AG10803 (cell line): ENCODE measurements around the gene FNIP1.

Experiments used
- DNase-seq: peaks from one replicate; pipeline ENCODE4 v3.0.0; 2010; ENCODE audit warnings: low read depth
- H3K4me3 ChIP-seq: 2 replicates; pipeline ENCODE4 v1.5.1; 2011; ENCODE audit warnings: mild to moderate bottlenecking, low read length, control low read depth
- CTCF ChIP-seq: conservative IDR thresholded peaks from 2 replicates; pipeline ENCODE4 v1.5.1; 2011; ENCODE audit warnings: mild to moderate bottlenecking, low read length, control low read depth, inconsistent platforms

FNIP1 gene

GRCh38 chr5:131716650-131717049, 80.2 kb downstream of the FNIP1 start:
- H3K4me3 ChIP-seq = no peak overlapping the region
- TF ChIP-seq CTCF = no peak
- DNase-seq = no peak

GRCh38 chr5:131710391-131710790, 86.4 kb downstream of the FNIP1 start:
- no peak for DNase-seq
- TF ChIP-seq CTCF = no peak
- H3K4me3 ChIP-seq = no peak overlapping the region

GRCh38 chr5:131709043-131709442, 87.8 kb downstream of the FNIP1 start:
- no peak for DNase-seq
- no peak for TF ChIP-seq CTCF
- H3K4me3 ChIP-seq = no peak overlapping the region

GRCh38 chr5:131706281-131706680, 90.5 kb downstream of the FNIP1 start:
- no peak overlapping the region for H3K4me3 ChIP-seq
- no peak for DNase-seq
- TF ChIP-seq CTCF = no peak

GRCh38 chr5:131694926-131695325, 101.9 kb downstream of the FNIP1 start:
- no peak overlapping the region for H3K4me3 ChIP-seq
- TF ChIP-seq CTCF = no peak
- DNase-seq = no peak

GRCh38 chr5:131693894-131694293, 102.9 kb downstream of the FNIP1 start:
- H3K4me3 ChIP-seq = no peak overlapping the region
- no peak for TF ChIP-seq CTCF
- no peak for DNase-seq

- TF ChIP-seq CTCF = no peak
- H3K4me3 ChIP-seq = no peak overlapping the region
- DNase-seq = peak; percentile 31
Measured at GRCh38 chr5:131685516-131686171, 111.2 kb downstream of the FNIP1 start.
